CMK (cell line): Measurements from ENCODE around the gene WIF1.

Source experiments
- DNase-seq: peaks from one replicate; pipeline ENCODE4 v3.0.0-alpha.2; 2010; ENCODE audit warnings: low read depth

WIF1 gene

GRCh38 chr12:65121049-65121955 lies at the start of gene WIF1:
WIF1 (minus strand) TSS chr12:65121305; CDS start chr12:65121191, 114 bp downstream.
- no peak for DNase-seq

GRCh38 chr12:65170209-65170881 lies 49.2 kb upstream of the WIF1 start:
- no peak for DNase-seq

GRCh38 chr12:65169320-65170208 lies 48.5 kb upstream of the WIF1 start, which contains the start of gene LEMD3:
LEMD3 (plus strand) TSS chr12:65169583; CDS start chr12:65169597, 14 bp downstream.
- DNase-seq, result peak; percentile 35

- no peak for DNase-seq
These were observed 47.7 kb upstream of the WIF1 start for GRCh38 chr12:65168681-65169319.

GRCh38 chr12:65164774-65165173 lies 43.7 kb upstream of the WIF1 start:
- no peak for DNase-seq

GRCh38 chr12:65164244-65164643 lies 43.1 kb upstream of the WIF1 start:
- DNase-seq, result no peak

- no peak for DNase-seq
These were observed 41.5 kb upstream of the WIF1 start for GRCh38 chr12:65162609-65163008.

- no peak for DNase-seq
These were observed 36.0 kb upstream of the WIF1 start for GRCh38 chr12:65157091-65157490.

- no peak for DNase-seq
These were observed 35.3 kb upstream of the WIF1 start for GRCh38 chr12:65156366-65156841.

- no peak for DNase-seq
These were observed 34.7 kb upstream of the WIF1 start for GRCh38 chr12:65155784-65156183.

GRCh38 chr12:65152596-65152995 lies 31.5 kb upstream of the WIF1 start:
- no peak for DNase-seq

GRCh38 chr12:65152012-65152411 lies 30.9 kb upstream of the WIF1 start:
- DNase-seq, result no peak

- DNase-seq, result no peak
These were observed 26.3 kb upstream of the WIF1 start for GRCh38 chr12:65147312-65147905.

GRCh38 chr12:65140738-65141137 lies 19.6 kb upstream of the WIF1 start:
- DNase-seq, result no peak

GRCh38 chr12:65139389-65139788 lies 18.3 kb upstream of the WIF1 start:
- no peak for DNase-seq

- no peak for DNase-seq
These were observed 12.8 kb upstream of the WIF1 start for GRCh38 chr12:65133879-65134278.

- no peak for DNase-seq
These were observed 5.4 kb upstream of the WIF1 start for GRCh38 chr12:65126482-65126881.

GRCh38 chr12:65125975-65126374 lies 4.9 kb upstream of the WIF1 start:
- DNase-seq, result no peak

GRCh38 chr12:65125247-65125646 lies 4.1 kb upstream of the WIF1 start:
- no peak for DNase-seq

- no peak for DNase-seq
These were observed 2.4 kb upstream of the WIF1 start for GRCh38 chr12:65123435-65124063.

GRCh38 chr12:65122703-65123102 lies 1.6 kb upstream of the WIF1 start:
- no peak for DNase-seq
